Stimulated activated CD8-positive, alpha-beta memory T cell treated with anti-CD3 and anti-CD28 coated beads, Interleukin-2, amount 100 ng/mL, for 1 hour (primary cell): ENCODE data around the gene LMOD1.
A peak's percentile ranks its signal among the peaks of the same experiment; 100 is the strongest.
"Not testable (repeated sequence)": the region's sequence is repeated elsewhere in the genome, so short reads cannot be mapped to it uniquely, and the experiment has no call there.

Experiments used
- DNase-seq, 2 donors: peaks; one replicate each; pipeline ENCODE4 v3.0.0-alpha.2; 2020; ENCODE audit warnings: low read depth in 2 of 2

The LMOD1 gene

GRCh38 chr1:201916649-201917249 is 29.6 kb downstream of the LMOD1 start:
- DNase-seq = no peak

GRCh38 chr1:201914456-201915235 is 31.7 kb downstream of the LMOD1 start:
- DNase-seq = no peak

GRCh38 chr1:201912832-201913231 is 33.5 kb downstream of the LMOD1 start:
- DNase-seq = no peak

GRCh38 chr1:201911826-201912571 is 34.3 kb downstream of the LMOD1 start:
- no peak for DNase-seq

GRCh38 chr1:201907621-201908020 is 38.7 kb downstream of the LMOD1 start:
- no peak for DNase-seq

- DNase-seq = no peak
These were observed 40.0 kb downstream of the LMOD1 start for GRCh38 chr1:201906336-201906735.

GRCh38 chr1:201905234-201905890 is 41.0 kb downstream of the LMOD1 start:
- DNase-seq = no peak

GRCh38 chr1:201904579-201904978 is 41.8 kb downstream of the LMOD1 start:
- DNase-seq = no peak

GRCh38 chr1:201903135-201903534 is 43.2 kb downstream of the LMOD1 start:
- DNase-seq = no peak

GRCh38 chr1:201902198-201902597 is 44.1 kb downstream of the LMOD1 start:
- DNase-seq = no peak

GRCh38 chr1:201901036-201901435 is 45.3 kb downstream of the LMOD1 start:
- not testable (repeated sequence) for DNase-seq

GRCh38 chr1:201900476-201900875 is 45.9 kb downstream of the LMOD1 start:
- DNase-seq = no peak

GRCh38 chr1:201899683-201900429 is 46.5 kb downstream of the LMOD1 start:
- no peak for DNase-seq

GRCh38 chr1:201898992-201899391 is 47.4 kb downstream of the LMOD1 start:
- no peak for DNase-seq

GRCh38 chr1:201898240-201898894 is 48.0 kb downstream of the LMOD1 start:
- no peak for DNase-seq

GRCh38 chr1:201896951-201897391 is 49.4 kb downstream of the LMOD1 start:
- no peak for DNase-seq

GRCh38 chr1:201895913-201896807 is 50.2 kb downstream of the LMOD1 start:
- DNase-seq = peak; percentile 62 to 65

GRCh38 chr1:201895120-201895665 is 51.2 kb downstream of the LMOD1 start:
- DNase-seq = no peak

GRCh38 chr1:201894343-201895119 is 51.8 kb downstream of the LMOD1 start:
- DNase-seq = no peak
